SH-SY5Y (cell line): Measurements from ENCODE around the gene LUZP1.

Source experiments
- GATA2 ChIP-seq: IDR thresholded peaks from 2 replicates; pipeline ENCODE4 v1.6.1; 2011; ENCODE audit warnings: mild to moderate bottlenecking, low read depth, low read length
- GATA3 ChIP-seq: IDR thresholded peaks from 2 replicates; pipeline ENCODE4 v1.6.1; 2011; ENCODE audit warnings: low read depth, mild to moderate bottlenecking, low read length, moderate library complexity

- no peak for TF ChIP-seq GATA3
- TF ChIP-seq GATA2: no peak
Measured at GRCh38 chr1:23168445-23169194, at the start of gene LUZP1.
